HG03064 (cell line): ENCODE results near the gene KRT3.

Experiments
- ATAC-seq: cut with Tn5 transposase; IDR thresholded peaks from one replicate; pipeline ENCODE4 v1.9.1; 2021; ENCODE audit warnings: low read depth; ENCODE audit not compliant: unreplicated experiment

Gene KRT3

DNA sequence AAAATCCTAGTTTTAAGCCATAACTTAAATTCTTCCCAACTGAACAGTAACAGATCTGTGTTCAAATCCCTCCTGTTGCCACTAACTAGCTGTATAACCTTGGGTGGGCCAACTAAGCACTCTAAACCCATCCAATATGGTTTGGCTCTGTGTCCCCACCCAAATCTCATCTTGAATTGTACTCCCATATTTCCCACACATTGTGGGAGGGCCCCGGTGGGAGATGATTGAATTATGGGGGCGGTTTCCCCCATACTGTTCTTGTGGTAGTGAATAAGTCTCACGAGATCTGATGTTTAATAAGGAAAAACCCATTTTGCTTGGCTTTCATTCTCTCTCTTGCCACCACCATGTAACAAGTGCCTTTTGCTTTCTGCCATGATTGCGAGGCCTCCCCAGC, 19.2 kb upstream of the KRT3 start:
- ATAC-seq: no peak

DNA sequence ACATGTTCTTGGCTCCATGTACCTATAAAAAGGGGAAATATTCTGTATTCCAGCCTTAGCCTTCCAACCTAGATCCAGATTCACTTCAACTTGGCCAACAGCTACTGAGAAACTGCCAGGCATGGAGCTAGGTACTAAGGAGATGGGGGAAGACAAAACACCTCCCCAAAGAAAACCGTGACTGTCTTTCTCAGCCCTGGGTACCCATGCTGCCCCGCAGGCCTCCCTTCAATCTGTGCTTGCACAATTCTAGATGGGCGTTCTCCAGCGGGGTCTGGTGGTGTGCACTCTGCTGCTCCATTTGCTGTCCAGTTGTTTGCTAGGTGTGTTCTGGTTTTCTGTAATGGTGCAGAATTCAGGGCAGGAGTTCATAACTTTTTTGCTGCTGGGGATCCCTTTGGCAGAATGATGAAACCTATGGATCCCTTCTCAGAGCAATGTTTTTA, 18.8 kb upstream of the KRT3 start:
- ATAC-seq: no peak

DNA sequence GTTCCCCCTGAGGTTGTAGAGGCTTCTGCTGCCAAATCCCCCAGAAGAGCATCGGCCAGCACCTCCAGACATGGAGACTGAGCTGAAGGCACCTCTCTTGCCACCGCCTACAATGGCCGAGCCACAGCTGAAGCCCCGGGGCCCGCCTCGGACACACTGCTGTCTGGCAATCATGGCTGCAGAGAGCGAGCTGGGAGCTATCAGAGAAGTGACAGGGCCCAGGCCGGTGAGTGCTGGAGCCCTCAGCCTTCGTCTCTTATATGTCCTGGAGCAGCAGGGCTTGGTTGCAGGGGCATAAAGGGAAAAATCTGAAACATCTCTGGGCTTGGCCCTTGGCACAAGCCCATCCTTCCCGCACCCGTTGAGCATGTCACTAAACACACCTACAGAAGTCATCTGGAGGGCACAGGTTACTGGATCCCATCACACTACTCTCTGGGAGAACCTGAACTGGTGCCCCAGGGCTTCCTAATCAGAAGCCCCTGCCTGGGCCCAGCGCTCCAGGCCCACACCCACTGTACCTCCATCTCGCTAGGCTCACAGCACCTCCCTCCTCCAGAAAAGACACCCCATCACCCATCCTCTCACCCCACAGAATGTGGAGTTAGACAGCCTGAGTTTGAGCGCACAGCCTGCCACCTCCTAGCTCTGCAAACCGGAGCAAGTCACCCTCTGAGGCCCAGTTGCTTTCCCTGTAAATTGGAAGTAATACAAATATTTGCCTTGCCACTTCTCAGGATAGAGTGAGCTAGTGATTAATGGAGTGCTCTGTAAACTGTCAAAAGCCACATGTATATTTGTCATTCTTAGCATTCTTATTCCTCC, 18.2 kb upstream of the KRT3 start, which contains the start of gene KRT4:
TSS of gene KRT4 (minus strand) at position 232 of the 825 bp plus-strand sequence. CDS start at position 174, 58 bp downstream.
- no peak for ATAC-seq

DNA sequence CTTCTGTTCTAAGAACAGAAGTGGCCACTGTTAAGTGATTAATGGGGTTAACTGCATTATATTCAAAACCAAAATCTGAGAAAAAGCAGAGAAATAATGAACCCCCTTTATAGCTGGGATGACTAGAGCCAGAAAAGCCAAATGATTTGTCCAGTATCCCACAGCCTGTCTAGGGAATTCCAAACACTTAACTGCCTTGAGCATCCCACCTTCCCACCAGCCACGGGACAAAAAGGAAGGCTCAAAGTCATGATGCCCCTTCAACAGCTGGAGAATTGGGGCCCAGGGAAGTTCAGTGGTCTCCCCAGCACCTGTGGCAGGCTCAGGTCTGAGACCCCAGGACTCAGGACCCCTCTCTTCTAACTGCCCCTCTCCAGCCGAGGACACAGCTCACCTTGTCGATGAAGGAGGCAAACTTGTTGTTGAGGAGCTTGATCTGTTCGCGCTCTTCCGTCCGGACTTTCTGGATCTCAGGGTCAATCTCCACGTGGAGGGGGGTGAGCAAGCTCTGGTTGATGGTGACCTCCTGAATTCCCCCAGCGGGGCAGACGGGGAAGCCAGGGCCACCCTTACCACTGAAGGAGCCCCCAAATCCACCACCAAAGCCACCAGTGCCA, 17.4 kb upstream of the KRT3 start:
- no peak for ATAC-seq

DNA sequence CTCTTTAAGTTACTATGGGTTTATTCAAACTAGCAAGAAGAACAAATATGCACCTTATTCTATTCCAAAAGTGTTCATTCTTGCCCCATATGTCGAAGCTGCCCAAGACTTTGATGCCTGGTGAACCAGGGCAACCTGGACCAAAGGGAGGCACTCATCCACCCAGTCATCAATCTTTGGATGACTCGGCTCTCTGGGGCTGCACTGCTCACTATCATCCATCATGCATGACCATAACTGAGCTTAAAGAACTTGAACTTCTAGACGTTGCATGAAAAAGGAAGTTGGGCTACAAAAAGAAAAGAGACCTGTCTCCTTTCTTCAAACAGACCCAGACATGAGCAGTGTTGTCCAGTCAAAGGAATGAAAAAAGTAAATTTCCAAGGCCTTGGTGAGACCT, 16.8 kb upstream of the KRT3 start:
- ATAC-seq: no peak

DNA sequence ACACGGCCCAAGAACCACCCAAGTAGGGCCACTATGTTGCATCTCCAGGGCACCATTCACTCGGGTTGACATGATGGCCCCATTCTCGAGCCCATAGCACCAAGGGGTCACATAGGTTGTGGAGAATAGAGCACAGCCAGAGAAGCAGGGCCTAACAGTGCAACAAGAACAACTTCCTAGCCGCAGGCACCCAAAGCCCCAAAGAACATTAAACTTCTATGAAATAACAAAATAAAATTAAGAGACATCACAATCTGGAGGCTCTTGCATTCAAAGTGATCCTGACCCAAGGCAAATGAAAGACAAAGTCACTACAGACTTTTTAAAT, 16.1 kb upstream of the KRT3 start:
- no peak for ATAC-seq

DNA sequence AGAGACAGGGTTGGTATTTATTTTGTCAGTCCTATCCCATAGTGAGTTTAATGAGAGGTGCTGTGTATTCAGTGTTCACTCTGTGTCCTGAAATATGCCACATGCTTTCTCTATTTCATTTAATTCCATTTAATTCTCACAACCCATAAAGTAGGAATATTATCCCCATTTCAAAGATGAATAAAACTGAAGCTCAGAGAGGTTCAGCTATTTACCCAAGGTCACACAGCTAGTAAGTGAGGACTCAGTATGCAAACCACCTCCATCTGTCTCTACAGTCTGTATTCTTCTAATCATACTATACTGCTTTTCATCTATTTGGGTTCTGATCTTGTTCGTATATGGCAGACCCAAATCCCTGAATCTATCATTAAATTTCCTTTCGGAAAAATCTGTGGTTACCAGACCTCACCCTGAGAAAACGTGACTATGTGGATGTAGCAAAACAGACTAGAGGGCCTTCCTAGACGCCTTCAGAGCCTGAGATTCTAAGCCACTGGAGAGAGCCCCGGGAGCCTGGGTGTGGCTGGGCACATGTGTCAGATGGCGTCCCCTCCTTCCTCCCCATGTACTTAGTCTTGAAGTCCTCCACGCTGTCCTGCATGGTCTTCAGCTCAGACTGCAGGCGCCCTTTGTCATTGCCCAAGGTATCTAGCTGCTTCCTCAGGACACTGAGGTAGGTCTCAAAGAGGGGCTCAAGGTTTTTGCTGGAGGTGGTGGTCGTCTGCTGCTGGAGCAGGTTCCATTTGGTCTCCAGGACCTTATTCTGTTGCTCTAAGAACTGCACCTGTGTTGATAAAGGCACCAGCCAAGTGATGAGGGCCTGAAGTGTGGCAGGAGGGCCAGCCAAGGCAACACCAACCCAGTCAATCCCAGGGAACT, 15.5 kb upstream of the KRT3 start:
- no peak for ATAC-seq

DNA sequence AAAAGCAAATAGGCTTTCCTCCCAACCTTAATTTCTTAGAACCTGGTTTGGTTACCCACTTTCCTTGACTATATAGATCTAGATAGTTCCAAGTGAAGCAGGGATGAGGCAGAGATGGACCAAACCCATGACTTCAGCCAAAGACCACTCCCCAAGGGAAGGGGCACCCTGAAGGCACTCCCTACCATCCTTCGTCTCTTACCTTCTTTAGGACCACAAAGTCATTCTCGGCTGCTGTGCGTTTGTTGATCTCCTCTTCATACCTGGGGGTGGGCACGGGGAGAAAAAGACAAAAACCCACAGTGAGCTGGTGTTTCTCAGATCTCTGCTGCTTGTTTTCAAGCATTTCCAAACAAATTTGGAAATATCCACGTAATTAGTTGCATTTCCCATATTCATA, 14.6 kb upstream of the KRT3 start:
- no peak for ATAC-seq

DNA sequence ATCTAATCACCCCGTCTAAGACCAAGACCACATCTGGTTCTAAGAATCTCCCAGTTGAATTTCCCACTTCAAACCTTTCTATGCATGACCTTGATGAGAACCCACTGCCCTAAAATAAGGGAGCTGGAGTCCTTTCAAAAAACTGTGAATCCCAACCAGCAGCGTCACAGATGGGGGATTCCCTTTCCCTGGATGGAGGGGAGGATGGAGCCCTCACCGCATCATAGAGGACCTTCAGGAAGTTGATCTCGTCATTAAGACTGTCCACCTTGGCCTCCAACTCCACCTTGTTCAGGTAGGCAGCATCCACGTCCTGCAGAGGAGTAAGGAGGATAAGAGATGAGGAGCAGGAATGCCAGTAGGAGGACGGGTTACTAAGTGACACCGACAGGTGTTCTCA, 13.2 kb upstream of the KRT3 start:
- no peak for ATAC-seq

DNA sequence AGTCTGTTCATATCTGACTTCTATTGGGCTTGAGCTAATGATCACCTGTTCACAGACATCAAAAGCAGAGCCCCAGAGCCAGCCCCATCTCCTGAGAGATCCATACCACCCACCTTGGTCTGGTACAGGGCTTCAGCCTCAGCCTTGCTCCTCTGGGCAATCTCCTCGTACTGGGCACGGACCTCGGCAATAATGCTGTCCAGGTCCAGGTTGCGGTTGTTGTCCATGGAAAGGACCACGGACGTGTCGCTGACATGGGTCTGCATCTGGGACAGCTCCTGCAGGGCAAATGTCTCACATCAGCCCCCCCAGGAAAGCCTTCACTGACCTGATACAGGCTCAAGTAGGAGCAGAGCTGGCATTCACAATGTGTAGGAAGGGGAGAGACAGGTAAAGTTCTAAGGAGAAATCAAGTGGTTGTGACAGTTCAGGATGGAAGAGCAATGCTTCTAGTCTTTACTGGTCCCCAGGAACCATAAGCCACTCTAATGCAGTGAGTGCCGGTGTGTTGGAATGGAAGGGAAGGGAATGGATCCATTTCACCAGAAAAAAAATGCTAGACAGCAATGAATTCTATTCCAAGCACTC, 12.8 kb upstream of the KRT3 start:
- no peak for ATAC-seq

DNA sequence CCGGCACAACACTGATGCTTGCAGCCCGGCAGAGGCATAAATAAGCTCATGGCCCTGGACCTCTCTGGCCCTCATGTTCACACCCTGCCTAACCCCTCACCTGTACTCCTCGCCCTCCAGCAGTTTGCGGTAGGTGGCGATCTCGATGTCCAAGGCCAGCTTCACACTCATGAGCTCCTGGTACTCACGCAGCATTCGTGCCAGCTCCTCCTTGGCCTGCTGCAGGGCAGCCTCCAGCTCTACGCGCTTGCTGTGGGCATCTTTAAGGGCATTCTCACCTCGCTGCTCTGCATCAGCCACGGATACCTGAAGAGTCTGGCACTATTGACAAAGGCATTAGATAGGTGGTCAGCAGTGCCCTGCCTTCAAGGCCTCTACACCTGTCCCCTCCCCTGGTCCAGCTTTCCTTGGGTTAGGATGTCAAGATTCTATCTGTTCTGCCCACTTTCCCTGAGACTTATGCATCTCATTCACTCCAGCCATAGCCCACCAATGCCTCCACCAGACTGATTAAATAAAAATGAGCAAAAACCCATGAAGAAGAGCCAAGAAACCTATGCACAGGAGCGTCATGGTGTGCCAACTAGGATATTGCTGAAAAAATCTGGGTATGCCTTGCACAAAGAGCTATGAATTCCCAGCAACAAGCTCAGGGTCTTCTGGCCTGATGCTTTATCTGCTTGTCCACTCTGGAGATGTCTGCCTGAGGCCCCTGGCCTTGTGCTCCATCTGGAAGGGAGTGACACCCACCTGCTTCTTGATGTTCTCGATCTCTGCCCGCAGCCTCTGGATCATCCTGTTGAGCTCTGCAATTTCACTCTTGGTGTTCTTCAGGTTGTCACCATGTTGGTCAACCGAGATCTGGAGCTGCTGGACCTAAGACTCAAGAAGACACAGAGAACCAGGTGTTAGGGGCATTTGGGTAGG, 11.9 kb upstream of the KRT3 start:
- no peak for ATAC-seq

DNA sequence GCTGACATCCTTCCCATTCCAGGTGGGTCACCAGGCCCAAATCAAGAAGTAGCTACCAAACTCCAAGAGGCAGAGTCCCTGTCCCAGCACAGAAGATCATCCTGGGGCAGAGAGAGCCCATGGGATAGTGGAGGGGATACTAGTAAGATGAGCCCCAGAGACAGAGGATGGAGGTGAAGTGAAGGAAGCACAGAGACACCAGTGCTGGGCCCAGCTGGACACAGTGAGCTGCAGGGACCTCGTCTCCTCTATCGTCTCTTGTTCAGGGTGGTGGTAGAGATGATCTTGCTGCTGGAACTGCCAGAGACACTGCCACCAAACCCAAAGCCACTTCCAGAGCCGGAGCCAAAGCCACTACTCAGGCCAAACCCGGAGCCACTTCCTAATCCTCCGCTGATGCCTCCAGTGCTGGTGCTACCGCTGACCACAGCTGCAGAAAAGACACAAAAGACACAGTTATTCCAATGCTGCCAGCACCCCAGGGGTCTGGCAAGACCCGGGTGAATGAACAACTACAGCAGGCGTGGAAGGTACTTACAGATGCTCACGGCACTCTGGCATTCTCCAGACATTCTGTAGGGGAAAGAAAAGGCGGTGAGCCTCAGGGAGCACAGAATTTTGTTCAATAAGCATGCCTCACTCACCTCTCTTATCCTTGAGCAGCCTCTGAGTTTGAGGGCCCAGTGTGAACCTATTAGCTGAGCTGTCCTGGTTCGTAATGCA, 11.1 kb upstream of the KRT3 start:
- ATAC-seq: no peak

DNA sequence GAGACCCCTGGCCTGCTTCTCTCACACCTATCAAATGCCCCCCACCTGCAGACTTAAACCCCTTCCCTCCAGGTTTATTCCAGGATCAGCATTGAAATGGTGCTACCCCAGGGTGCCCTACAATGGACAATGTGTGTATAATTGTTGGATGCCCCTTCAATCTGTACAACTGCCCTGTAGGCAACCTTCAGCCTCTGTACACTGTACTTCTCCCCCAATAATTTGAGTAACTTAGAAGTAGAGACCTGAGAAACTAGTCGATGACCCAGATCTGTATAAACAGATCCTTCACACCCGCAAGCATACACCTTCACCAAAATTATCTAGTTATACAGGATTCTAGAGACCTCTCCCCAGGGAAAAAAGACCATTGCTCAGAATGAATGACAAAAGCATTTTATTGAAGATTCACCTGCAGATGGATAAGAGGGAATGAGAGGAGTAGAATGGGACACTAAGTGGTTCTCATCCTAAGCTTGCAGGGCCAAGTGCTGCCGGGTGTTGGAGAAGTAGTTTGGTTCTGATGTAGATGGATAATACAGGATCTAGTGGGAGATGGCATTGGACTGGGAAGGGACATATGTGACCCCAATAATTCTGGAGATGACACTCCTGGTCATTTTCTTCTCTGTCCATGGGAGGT, 10.4 kb upstream of the KRT3 start:
- no peak for ATAC-seq

DNA sequence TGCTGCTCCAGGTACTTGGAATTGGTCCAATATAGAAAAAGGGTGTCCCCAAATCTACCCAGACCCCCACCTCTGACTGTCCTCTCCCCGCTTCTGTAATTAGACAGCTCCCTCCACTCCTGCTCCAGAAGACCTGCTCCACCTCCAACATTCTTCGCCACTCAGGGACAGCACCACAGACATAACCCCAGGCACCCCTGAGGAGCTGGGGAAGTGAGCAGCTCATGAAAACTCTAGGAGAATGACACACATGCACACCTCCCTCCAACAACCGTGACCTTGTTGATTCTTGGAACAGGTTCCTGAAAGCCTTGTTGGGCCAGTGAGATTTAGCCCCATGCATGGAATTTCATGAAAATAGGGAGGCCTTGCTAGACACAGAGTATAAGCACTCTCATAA, 9.8 kb upstream of the KRT3 start:
- ATAC-seq: no peak

DNA sequence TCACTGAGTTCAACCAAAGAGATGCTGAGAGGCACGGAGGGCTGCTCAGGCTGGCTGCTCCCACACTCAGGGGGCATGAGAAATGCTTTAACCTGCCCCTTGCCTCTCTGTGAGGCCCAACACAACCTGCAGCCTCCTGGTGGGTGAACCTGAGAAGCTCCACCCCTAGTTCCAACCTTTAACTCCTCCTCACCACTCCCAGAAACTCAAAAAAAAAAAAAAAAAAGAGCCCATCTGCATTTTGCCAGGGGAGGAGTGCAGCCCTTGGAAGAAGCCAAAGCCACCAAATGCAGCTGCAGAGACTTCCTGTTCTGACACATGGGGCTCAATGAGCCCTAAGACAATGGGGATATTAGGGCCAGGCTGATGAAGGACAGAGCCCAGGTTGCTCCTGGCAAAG, 9.1 kb upstream of the KRT3 start:
- ATAC-seq: no peak

DNA sequence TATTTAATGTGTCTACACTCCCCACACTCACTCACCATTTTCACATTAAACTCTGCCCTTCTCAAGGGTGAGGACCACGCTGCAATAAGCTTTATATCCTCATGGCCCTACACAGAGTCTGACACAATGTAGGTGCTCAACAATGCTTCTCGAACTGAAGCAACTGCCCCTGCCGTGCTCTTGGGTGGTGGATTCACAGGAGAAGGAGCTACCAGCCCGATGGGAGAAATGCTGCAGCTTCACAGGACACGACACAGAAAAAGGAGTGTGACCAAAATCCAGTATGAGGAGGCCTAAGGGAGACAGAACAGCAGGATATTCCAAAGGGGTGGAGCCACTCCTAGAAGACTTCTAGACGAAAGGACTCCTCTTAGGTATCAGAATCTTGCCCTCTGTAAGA, 6.5 kb upstream of the KRT3 start:
- ATAC-seq: no peak

DNA sequence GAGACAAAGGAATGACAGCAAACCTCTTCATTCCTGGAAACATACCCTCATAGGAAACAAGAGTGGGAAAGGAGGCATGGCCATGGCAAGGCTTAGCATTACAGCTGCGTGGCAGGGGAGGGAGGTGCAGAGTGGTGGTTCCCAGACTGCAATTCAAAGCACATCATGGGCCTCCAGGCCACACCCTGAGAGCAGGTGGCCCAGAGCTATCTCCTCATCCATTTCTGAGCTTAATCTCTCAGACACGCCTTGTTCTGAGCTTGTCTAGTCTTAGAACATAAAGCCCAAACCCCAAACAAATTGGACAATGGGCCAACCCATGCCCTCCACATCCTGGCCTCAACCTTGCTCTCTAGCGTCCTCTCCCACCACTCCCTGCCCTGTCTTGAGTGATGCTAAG, 5.9 kb upstream of the KRT3 start:
- ATAC-seq: no peak

DNA sequence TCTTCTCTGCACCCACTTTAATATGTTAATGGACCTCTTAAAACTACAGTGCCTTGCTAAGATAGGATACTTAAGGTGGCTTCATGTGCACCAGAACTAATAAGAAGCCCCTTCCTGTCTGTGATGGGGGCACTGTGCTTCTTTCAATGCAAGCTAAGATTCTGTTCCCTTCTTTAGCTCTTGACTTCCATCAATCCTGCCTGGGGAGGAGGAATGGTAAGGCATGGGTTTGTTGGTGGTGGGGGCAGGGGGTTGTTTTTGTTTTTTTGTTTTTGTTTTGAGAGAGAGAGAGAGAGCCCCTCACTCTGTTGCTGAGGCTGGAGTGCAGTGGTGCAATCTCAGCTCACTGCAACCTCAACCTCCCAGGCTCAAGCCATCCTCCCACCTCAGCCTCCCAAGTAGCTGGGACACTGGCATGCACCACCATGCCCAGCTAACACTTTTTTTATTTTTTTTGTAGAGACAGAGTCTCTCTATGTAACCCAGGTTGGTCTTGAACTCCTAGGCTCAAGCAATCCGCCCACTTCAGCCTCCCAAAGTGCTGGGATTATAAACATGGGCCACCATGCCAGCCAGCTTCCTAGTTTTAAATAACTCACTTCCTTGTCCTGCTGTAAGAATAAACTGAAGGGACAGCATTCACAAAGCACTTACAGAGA, 4.5 kb upstream of the KRT3 start:
- ATAC-seq: no peak
